Iris pigment epithelial cell (primary cell): Measurements from ENCODE around the gene FBXO2.
A peak's percentile ranks its signal among the peaks of the same experiment; 100 is the strongest.

Source experiments
- DNase-seq: peaks from one replicate; pipeline ENCODE4 v3.0.0-alpha.2; 2011; ENCODE audit warnings: low read depth

Gene FBXO2

GRCh38 chr1:11653101-11653860, 948 bp downstream of the FBXO2 start:
- DNase-seq, result no peak

DNA sequence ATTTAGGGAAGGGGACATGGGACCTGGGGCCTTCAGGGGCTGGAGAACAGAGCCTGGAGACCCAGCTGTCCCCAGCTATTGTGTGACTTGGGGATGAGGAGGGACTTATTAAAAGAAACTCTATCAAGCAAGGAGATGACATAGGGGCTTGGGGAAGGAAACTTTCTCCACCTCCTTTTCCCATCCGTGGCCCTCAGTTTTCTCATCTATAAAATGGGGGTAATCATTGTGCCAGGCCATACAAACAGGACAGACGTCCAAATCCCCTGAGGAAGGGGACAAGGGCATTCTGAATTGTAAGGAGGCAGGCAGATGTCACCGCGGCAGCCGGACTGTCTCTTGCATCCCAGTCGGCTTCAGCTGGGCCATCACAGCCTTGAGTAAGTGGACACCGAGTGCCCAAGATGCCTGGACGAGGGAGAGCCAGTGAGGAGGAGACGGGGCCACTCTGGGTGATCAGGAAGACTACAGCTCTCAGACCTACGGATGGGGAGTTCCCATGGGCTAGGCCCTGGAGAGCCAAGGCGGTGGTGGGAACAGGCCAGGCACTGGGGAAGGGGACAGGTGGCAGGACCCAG, 1.9 kb downstream of the FBXO2 start:
- no peak for DNase-seq

DNA sequence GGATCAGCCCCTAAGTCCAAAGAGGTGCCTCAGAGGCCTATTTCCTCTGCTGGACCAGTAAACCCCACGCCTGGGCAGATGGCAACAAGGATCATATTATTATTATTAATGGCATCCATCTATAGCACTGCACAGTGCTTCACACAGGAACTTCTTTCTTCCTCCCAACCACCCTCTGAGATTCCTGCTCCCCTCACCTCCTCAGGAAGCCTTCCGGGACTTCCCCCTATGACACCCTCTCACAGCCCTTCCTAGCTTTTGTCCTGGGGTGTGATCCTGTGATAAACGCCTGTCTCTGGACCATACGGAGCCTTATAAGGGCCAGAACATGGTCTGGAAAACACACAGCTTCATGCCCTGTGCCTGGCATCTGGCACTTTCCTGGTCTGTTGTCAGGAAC, 3.2 kb downstream of the FBXO2 start:
- no peak for DNase-seq

GRCh38 chr1:11650331-11650991, 3.8 kb downstream of the FBXO2 start:
- DNase-seq, result peak; percentile 64

GRCh38 chr1:11649624-11650330, 4.5 kb downstream of the FBXO2 start:
- no peak for DNase-seq

DNA sequence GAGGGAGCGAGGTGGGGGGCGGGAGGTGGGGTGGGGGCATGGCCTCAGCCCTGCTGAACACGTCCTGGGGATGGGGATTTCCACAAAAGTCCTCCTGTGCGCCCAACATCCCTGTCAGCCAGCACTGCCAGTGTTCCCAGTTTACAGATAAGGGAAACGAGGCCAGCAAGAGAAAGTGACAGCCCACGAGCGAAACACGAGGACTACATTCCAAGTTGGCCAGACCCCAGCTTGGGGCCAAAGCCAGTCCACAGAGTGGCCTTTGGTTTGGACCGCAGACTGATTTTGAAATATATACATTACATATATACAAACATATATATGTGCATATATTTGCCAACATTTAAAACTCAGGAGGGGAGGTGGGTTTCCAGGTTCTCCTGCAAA, 5.0 kb downstream of the FBXO2 start:
- no peak for DNase-seq

DNA sequence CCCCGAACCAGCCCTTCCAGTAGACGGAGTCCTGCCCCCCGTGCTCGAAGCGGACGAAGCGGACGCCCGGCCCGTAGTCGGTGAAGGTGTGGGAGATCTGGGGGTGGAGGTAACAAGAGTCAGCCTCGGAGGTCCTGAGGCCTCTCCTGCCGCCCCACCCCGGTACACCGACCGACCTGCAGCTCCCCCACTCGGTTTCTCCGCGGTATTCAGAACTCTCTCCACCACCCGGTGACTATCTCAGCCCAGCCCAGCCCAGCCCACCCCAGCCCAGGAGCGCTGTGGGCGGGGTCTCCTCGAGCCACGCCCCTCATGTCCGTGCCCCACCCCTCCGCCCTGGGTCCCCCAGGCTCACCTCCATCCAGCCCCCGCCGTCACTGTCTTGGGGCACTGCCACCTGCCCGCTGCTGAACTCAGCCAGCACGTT, 5.5 kb downstream of the FBXO2 start:
- no peak for DNase-seq

- DNase-seq, result no peak
Measured at GRCh38 chr1:11648039-11648438, 6.2 kb downstream of the FBXO2 start.

DNA sequence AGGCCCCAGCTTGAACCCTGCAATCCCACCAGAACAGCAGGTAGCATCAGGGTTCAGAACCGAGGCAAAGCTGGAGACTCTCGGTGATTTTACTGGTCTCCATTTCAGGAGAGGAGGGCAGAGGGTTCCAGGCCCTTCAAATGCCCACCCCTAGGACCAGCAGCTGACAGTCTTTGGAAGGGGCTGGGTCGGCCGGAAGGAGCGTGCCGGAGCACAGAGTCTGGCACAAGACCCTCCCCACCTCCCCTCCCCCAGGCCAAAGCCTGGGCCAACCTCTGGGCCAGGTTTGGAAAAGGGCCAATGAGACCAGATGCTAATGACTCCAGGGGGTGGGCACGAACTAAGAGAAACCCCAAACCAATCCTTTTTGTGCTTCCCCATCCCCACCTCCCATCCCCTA, 6.9 kb downstream of the FBXO2 start:
- DNase-seq, result no peak

DNA sequence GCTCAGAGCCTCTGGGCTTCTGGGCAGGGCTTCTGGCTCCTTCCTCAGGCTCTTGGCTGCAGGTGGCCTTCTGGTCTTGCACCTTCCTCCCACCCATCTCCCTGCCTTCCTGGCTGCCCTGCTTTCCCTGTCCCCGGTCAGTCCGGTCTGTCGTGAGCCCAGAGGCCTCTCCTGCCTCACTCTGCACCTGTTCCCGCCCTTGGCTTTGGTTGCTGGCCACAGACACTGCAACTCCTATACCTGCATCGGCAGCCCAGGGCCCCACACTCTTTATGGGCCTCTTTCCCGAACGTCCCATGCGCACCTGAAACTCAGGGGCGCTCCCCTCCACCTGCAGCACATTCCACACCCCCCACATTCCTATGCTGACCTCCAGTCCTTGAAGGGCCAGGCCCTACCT, 7.9 kb downstream of the FBXO2 start:
- DNase-seq, result no peak

GRCh38 chr1:11645670-11646265, 8.5 kb downstream of the FBXO2 start:
- DNase-seq, result peak; percentile 68

DNA sequence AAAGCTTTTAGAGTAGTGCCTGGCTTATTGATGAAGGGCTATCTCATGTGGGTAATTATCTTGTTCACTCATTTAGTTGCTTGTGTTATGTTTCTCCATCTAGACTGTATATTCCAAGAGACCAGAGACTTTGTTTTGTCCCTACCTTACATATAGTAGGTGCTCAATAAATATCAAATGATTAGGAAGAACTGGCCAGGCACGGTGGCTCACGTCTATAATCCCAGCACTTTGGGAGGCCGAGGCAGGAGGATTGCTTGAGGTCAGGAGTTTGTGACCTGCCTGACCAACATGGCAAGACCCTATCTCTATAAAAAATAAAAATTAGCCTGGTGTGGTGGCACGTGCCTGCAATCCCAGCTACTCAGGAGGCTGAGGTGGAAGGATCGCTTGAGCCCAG, 9.0 kb downstream of the FBXO2 start:
- DNase-seq, result no peak

DNA sequence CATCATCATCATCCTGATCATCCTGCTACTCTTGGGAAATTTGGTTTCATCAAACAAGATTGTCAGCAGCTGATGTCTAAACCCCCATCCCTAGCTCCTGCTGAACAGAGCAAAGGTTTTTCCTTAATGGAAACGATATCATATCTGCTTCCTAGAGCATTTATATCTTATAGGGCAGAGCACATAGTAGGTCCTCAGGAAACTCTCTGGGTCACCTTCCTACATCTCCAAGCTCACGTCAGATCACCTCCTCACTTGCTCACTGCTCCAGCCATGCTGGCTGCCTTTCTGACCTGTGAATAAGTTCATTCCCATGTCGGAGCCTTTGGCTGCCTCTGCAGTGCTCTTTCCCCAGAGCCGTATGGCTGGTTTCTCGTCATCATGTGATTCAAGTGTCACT, 10.4 kb downstream of the FBXO2 start:
- no peak for DNase-seq

- peak; percentile 54 for DNase-seq
Measured at GRCh38 chr1:11642418-11643017, 11.7 kb downstream of the FBXO2 start.

DNA sequence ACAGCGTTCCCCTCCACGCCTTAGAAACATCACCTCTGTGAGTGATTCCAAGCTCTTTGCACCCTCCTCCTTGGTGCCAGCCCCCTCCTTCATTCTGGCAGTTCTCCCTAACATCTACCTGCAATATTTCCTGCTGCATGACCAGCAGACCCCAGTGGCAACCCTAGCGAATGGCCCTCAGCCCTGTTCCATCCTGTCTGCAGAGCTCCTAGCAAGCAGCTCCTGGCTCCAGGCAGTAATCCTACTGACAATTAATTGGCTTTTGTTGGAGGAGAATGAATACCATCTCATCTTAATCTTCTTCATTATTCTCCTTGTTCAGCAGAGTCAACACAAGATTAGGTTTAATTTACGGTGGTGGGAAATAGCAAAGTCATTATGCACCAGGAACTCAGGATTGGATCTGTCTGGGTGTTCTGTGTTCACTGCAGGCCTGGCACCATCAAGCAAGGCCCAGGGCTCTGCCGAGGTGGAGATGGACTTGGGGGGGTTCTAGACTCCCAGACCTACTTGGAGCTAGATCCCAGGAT, 12.4 kb downstream of the FBXO2 start:
- DNase-seq, result no peak

DNA sequence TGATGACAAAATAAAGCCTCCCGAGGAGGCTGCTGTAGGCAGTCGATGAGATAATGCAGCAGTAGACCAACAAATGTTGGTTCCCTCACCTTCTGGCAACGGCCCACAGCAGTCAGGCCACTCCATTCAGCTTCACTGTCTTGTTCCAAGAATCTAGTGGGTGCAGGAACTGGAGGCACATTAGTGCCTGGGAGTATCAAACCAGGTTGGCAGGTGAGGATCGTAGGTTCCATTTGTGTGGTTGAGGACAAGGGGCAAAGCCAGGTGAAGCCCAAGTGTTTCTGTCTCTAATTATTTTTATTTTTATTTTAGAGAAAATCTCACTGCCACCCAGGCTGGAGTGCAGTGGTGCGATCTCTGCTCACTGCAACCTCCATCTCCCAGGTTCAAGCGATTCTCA, 13.3 kb downstream of the FBXO2 start:
- no peak for DNase-seq

GRCh38 chr1:11640101-11640500, 14.1 kb downstream of the FBXO2 start:
- no peak for DNase-seq

- no peak for DNase-seq
Measured at GRCh38 chr1:11639372-11639771, 14.9 kb downstream of the FBXO2 start.

- no peak for DNase-seq
Measured at GRCh38 chr1:11638121-11638520, 16.1 kb downstream of the FBXO2 start.

DNA sequence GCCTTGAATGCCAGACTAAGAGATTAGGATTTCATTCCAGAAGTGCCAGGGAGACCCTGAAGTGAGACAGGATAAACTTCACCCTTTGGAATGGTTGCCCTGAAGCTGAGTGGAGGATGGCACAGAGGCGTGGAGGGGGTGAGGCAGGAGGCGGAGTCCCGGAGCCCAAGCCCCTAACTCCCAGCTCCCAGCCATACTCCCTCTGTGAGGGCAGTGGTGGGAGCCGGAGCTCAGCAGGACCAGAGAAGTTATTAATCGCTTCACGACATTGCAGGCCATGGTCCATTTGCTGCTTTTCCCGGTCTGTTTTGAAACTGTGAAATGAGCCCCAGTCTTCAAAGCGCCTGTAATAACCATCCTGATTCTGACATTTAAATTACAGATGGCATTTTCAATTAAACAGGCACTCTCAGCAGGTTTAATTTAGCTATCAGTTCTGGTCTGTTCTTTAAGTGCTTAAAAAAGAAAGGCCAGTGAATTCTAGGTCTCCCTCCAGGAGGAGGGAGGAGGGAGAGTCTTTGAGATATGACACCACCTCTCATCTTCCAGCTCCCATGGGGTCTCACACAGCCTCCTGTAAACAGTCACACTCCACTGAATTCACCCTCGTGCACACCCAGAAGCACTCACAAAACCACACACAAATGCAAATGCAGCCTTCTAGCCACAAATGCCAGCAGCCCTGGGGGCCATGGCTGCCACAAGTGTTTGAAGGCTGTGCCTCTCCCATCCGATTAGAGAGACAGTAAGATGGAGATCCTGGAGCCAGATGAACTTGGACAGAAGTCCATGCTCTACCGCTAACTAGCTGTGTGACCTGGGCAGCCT, 19.6 kb downstream of the FBXO2 start:
- no peak for DNase-seq
